Measurements from ENCODE around the gene JAML. TPM values are rescaled to one million over a fixed set of nuclear protein-coding genes. Genes with fewer than 3 reads are reported as not detected.

The JAML gene
- total and polyA plus RNA-seq, 2 of the 13 experiments (the other 11 are each of a cell fraction or from before 2014, with no cell fraction given), result 2.0 to 3.3 TPM

DNA sequence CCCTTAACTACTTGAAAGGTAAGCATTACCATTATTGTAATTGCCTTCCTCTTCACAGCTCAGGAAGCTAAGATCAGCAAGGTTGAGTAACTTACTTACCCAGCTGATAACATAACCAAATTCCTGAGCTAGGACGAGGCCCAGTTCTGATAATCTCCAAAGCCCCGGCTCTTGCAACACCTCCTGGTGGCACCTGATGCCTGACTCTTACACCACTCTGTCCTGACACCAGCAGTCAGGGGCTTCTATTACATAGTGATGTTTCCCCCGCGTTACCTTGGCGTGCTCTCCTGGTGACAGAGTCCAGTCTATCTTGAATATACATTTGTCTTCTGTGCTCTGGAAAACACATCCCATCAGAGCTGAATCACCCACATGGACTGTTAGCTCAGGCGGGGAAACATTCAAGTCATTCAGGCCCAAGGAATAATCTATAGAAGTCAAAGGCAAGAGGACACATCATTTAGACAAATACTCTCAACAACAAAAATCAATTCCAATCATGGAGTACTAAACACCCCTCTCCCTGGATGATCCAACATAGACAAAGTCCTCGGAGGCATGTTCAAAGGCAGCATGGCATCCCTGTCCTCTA is 12.6 kb downstream of the JAML start (continued):
- TF ChIP-seq, protein P1, sequence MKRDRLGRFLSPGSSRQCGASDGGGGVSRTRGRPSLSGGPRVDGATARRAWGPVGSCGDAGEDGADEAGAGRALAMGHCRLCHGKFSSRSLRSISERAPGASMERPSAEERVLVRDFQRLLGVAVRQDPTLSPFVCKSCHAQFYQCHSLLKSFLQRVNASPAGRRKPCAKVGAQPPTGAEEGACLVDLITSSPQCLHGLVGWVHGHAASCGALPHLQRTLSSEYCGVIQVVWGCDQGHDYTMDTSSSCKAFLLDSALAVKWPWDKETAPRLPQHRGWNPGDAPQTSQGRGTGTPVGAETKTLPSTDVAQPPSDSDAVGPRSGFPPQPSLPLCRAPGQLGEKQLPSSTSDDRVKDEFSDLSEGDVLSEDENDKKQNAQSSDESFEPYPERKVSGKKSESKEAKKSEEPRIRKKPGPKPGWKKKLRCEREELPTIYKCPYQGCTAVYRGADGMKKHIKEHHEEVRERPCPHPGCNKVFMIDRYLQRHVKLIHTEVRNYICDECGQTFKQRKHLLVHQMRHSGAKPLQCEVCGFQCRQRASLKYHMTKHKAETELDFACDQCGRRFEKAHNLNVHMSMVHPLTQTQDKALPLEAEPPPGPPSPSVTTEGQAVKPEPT (CRISPR knock-in tag; IDR thresholded peaks at IDR 0.05; ENCODE audit: low read depth), result peak; percentile 92
- TF ChIP-seq SRY (CRISPR knock-in tag; IDR thresholded peaks at IDR 0.05), result no peak
- TF ChIP-seq FOXA3 (CRISPR knock-in tag; IDR thresholded peaks at IDR 0.05), result peak; percentile 82
- TF ChIP-seq U2AF1 (optimal IDR thresholded peaks at IDR 0.05; ENCODE audit: low read depth, low read length), result no peak
- no peak for TF ChIP-seq TCF12 (IDR thresholded peaks at IDR 0.05)
- TF ChIP-seq TCF12 (CRISPR knock-in tag; IDR thresholded peaks at IDR 0.05), result peak; percentile 96
- TF ChIP-seq, protein P2, sequence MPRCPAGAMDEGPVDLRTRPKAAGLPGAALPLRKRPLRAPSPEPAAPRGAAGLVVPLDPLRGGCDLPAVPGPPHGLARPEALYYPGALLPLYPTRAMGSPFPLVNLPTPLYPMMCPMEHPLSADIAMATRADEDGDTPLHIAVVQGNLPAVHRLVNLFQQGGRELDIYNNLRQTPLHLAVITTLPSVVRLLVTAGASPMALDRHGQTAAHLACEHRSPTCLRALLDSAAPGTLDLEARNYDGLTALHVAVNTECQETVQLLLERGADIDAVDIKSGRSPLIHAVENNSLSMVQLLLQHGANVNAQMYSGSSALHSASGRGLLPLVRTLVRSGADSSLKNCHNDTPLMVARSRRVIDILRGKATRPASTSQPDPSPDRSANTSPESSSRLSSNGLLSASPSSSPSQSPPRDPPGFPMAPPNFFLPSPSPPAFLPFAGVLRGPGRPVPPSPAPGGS (CRISPR knock-in tag; IDR thresholded peaks at IDR 0.05), result no peak
- TF ChIP-seq DNMT3B (CRISPR knock-in tag; conservative IDR thresholded peaks at IDR 0.05), result 0 out of 2 replicates have a peak, but pooled peaks have one; percentile 4
- no peak; the same call in 1 of the 2 replicates for TF ChIP-seq ZNF546 (CRISPR knock-in tag; conservative IDR thresholded peaks at IDR 0.05)
- TF ChIP-seq SSRP1 (CRISPR knock-in tag; IDR thresholded peaks at IDR 0.05), result no peak
- 0 out of 2 replicates have a peak, but pooled peaks have one; percentile 41 for TF ChIP-seq ZC3H13 (CRISPR knock-in tag; IDR thresholded peaks at IDR 0.05)
- TF ChIP-seq ZFP82 (CRISPR knock-in tag; IDR thresholded peaks at IDR 0.05; ENCODE audit: borderline replicate concordance), result no peak
- TF ChIP-seq SOX6 (IDR thresholded peaks at IDR 0.05), result no peak
- TF ChIP-seq SOX6 (CRISPR knock-in tag; IDR thresholded peaks at IDR 0.05), result peak; percentile 94
- TF ChIP-seq, protein P3, sequence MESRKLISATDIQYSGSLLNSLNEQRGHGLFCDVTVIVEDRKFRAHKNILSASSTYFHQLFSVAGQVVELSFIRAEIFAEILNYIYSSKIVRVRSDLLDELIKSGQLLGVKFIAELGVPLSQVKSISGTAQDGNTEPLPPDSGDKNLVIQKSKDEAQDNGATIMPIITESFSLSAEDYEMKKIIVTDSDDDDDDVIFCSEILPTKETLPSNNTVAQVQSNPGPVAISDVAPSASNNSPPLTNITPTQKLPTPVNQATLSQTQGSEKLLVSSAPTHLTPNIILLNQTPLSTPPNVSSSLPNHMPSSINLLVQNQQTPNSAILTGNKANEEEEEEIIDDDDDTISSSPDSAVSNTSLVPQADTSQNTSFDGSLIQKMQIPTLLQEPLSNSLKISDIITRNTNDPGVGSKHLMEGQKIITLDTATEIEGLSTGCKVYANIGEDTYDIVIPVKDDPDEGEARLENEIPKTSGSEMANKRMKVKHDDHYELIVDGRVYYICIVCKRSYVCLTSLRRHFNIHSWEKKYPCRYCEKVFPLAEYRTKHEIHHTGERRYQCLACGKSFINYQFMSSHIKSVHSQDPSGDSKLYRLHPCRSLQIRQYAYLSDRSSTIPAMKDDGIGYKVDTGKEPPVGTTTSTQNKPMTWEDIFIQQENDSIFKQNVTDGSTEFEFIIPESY (CRISPR knock-in tag; IDR thresholded peaks at IDR 0.05), result peak; percentile 30; the same call in 1 of the 2 replicates
- TF ChIP-seq, protein P4, sequence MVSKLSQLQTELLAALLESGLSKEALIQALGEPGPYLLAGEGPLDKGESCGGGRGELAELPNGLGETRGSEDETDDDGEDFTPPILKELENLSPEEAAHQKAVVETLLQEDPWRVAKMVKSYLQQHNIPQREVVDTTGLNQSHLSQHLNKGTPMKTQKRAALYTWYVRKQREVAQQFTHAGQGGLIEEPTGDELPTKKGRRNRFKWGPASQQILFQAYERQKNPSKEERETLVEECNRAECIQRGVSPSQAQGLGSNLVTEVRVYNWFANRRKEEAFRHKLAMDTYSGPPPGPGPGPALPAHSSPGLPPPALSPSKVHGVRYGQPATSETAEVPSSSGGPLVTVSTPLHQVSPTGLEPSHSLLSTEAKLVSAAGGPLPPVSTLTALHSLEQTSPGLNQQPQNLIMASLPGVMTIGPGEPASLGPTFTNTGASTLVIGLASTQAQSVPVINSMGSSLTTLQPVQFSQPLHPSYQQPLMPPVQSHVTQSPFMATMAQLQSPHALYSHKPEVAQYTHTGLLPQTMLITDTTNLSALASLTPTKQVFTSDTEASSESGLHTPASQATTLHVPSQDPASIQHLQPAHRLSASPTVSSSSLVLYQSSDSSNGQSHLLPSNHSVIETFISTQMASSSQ (IDR thresholded peaks at IDR 0.05; ENCODE audit: low read depth), result peak; percentile 84
- TF ChIP-seq, protein P4 (CRISPR knock-in tag; IDR thresholded peaks at IDR 0.05; ENCODE audit: borderline replicate concordance), result peak; percentile 94
- TF ChIP-seq TCF7 (IDR thresholded peaks at IDR 0.05; ENCODE audit: low read depth), result peak; percentile 92
- peak; percentile 33; the same call in 1 of the 2 replicates for TF ChIP-seq ZFP36L1 (CRISPR knock-in tag; IDR thresholded peaks at IDR 0.05)
- TF ChIP-seq, protein P5, sequence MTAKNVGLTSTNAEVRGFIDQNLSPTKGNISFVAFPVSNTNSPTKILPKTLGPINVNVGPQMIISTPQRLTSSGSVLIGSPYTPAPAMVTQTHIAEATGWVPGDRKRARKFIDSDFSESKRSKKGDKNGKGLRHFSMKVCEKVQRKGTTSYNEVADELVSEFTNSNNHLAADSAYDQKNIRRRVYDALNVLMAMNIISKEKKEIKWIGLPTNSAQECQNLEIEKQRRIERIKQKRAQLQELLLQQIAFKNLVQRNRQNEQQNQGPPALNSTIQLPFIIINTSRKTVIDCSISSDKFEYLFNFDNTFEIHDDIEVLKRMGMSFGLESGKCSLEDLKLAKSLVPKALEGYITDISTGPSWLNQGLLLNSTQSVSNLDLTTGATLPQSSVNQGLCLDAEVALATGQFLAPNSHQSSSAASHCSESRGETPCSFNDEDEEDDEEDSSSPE (CRISPR knock-in tag; IDR thresholded peaks at IDR 0.05), result peak; percentile 62
- no peak for TF ChIP-seq DNMT1 (CRISPR knock-in tag; IDR thresholded peaks at IDR 0.05)
